ENCODE data around the gene OCA2.

OCA2 gene

GRCh38 chr15:28107111-28107903, 8.2 kb upstream of the OCA2 start:
- TF ChIP-seq CTCF (IDR thresholded peaks at IDR 0.05; ENCODE audit: extremely low read depth, missing control alignments) = no peak
- peak; percentile 58 for DNase-seq (ENCODE audit: low spot score)

GRCh38 chr15:28106294-28107110, 7.4 kb upstream of the OCA2 start:
- no peak for TF ChIP-seq CTCF (IDR thresholded peaks at IDR 0.05; ENCODE audit: extremely low read depth, missing control alignments)
- peak; percentile 62 for DNase-seq (ENCODE audit: low spot score)

DNA sequence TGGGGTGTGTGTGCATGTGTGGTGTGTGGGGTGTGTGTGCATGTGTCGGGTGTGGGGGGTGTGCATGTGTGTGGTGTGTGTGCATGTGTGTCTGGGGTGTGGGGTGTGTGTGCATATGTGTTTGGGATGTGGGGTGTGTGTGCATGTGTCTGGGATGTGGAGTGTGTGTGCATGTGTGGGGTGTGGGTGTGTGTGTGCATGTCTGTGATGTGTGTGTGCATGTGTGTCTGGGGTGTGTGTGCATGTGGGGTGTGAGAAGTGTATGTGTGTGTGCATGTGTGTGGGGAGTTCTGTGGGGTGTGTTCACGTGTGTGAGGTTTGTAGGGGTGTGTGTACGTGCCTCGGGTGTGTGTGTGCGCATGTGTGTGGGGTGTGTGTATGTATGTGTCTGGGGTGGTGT, 6.7 kb upstream of the OCA2 start:
- no peak for TF ChIP-seq CTCF (IDR thresholded peaks at IDR 0.05; ENCODE audit: extremely low read depth, missing control alignments)
- DNase-seq (ENCODE audit: low spot score) = no peak

DNA sequence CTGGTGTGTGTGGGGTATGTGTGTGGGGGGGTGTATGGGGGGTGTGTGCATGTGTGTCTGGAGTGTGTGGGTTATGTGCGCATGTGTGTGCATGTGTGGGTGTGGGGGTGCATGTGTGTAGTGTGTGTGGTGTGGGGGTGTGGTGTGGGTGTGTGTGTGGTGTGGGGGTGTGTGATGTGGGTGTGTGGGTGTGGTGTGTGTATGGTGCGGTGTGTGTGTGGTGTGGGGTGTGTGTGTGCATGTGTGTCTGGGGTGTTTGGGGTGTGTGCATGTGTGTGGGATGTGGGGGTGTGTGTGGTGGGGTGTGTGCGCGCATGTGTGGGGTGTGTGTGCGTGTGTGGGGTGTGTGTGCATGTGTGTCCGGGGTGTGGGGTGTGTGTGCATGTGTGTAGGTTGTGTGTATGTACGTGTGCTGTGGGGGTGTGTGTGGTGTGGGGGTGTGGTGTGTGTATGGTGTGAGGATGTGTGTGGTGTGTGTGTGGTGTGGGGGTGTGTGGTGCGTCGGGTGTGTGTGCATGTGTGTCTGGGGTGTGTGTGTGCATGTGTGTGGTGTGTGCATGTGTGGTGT, 6.2 kb upstream of the OCA2 start:
- TF ChIP-seq CTCF (IDR thresholded peaks at IDR 0.05; ENCODE audit: extremely low read depth, missing control alignments) = no peak
- no peak for DNase-seq (ENCODE audit: low spot score)

DNA sequence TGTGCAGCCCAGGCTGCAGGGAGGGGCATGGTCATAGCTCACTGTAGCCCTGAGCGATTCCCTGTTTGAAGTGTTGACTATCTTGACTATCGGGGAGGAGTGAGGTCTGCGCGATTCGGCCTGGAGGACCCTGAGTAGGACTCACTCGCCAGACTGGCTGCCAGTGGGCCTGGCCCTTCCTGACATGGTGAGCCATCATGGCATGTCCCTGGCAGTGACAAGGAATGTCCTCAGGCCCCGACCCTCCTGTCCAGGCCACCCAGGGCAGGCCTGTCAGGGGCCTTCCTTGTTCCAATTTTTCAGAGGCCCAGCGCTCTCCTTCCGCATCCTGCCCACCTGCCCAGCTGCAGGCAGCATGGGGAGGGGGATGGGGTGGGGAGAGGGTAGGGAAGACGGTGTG, 5.2 kb upstream of the OCA2 start:
- DNase-seq (ENCODE audit: low spot score) = no peak
- TF ChIP-seq CTCF (IDR thresholded peaks at IDR 0.05; ENCODE audit: extremely low read depth, missing control alignments) = no peak

- no peak for DNase-seq (ENCODE audit: low spot score)
- TF ChIP-seq CTCF (IDR thresholded peaks at IDR 0.05; ENCODE audit: extremely low read depth, missing control alignments) = no peak
Measured at GRCh38 chr15:28103831-28104230, 4.7 kb upstream of the OCA2 start.

GRCh38 chr15:28101983-28102441, 2.9 kb upstream of the OCA2 start:
- no peak for DNase-seq (ENCODE audit: low spot score)
- no peak for TF ChIP-seq CTCF (IDR thresholded peaks at IDR 0.05; ENCODE audit: extremely low read depth, missing control alignments)

All from GM20000 (cell line).